ENCODE measurements around the gene DES. TPM values are rescaled to one million over a fixed set of nuclear protein-coding genes. Genes with fewer than 3 reads are reported as not detected.

Gene DES
- total RNA-seq, 1 donor from 2014 or later: 19.8 TPM

GRCh38 chr2:219381448-219381847 is 36.7 kb upstream of the DES start:
- no peaks in the 10 kb centered on the region for H3K27me3 Mint-ChIP-seq (ENCODE audit: low read depth)
- H3K4me3 Mint-ChIP-seq (ENCODE audit: unreplicated experiment): no peak overlapping the region
- no peak for TF ChIP-seq CTCF (IDR thresholded peaks at IDR 0.05)
- H3K27ac Mint-ChIP-seq (ENCODE audit: unreplicated experiment): no peak overlapping the region
- H3K36me3 Mint-ChIP-seq (ENCODE audit: low read depth): peaks cover 20% of the 10 kb centered on the region
- H3K4me1 Mint-ChIP-seq (ENCODE audit: low read depth): no peaks in the 10 kb centered on the region
- H3K9me3 Mint-ChIP-seq (ENCODE audit: low read depth): no peaks in the 10 kb centered on the region
- DNase-seq (ENCODE audit: low spot score): no peak

- H3K4me3 Mint-ChIP-seq (ENCODE audit: unreplicated experiment): no peak overlapping the region
- no peaks in the 10 kb centered on the region for H3K27me3 Mint-ChIP-seq (ENCODE audit: low read depth)
- no peak for TF ChIP-seq CTCF (IDR thresholded peaks at IDR 0.05)
- no peak overlapping the region for H3K27ac Mint-ChIP-seq (ENCODE audit: unreplicated experiment)
- DNase-seq (ENCODE audit: low spot score): no peak
- H3K36me3 Mint-ChIP-seq (ENCODE audit: low read depth): peaks cover 18% of the 10 kb centered on the region
- no peaks in the 10 kb centered on the region for H3K9me3 Mint-ChIP-seq (ENCODE audit: low read depth)
- H3K4me1 Mint-ChIP-seq (ENCODE audit: low read depth): peaks cover 14% of the 10 kb centered on the region
These were observed 34.0 kb upstream of the DES start for GRCh38 chr2:219384083-219384713.

DNA sequence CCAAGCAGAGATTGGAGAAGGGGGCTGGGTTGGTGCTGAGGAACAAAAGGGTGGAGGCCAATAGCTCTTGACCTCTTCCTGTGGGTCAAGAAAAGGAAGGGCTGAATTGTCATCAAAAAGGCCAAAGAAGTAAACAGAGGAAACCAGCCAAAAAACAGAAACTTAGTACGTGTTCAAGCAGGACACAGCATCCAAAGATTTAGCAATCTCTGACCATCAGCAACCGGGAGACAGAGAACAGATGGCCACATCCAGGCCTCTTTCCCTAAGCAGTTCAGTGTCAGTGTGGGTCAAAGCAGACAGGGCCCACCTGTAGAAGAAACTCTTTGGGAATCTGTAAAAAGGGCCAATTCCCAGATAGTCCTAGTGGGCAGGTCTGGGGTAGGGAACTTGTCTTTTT is 33.3 kb upstream of the DES start:
- no peak overlapping the region for H3K4me3 Mint-ChIP-seq (ENCODE audit: unreplicated experiment)
- no peaks in the 10 kb centered on the region for H3K27me3 Mint-ChIP-seq (ENCODE audit: low read depth)
- H3K36me3 Mint-ChIP-seq (ENCODE audit: low read depth): peaks cover 18% of the 10 kb centered on the region
- no peak for TF ChIP-seq CTCF (IDR thresholded peaks at IDR 0.05)
- no peak overlapping the region for H3K27ac Mint-ChIP-seq (ENCODE audit: unreplicated experiment)
- H3K9me3 Mint-ChIP-seq (ENCODE audit: low read depth): no peaks in the 10 kb centered on the region
- DNase-seq (ENCODE audit: low spot score): no peak
- H3K4me1 Mint-ChIP-seq (ENCODE audit: low read depth): peaks cover 14% of the 10 kb centered on the region

GRCh38 chr2:219385958-219386520 is 32.1 kb upstream of the DES start:
- no peak for TF ChIP-seq CTCF (IDR thresholded peaks at IDR 0.05)
- Mint-ChIP-seq H3K27me3 (ENCODE audit: low read depth) (no peaks in the 10 kb centered on the region), H3K9me3 (ENCODE audit: low read depth) (no peaks in the 10 kb centered on the region), H3K36me3 (ENCODE audit: low read depth) (peaks cover 14% of the 10 kb centered on the region), H3K27ac (ENCODE audit: unreplicated experiment) (no peak overlapping the region), H3K4me3 (ENCODE audit: unreplicated experiment) (peak overlapping the region; percentile 22), H3K4me1 (ENCODE audit: low read depth) (peaks cover 14% of the 10 kb centered on the region)
- peak; percentile 74 for DNase-seq (ENCODE audit: low spot score)

- no peak for TF ChIP-seq CTCF (IDR thresholded peaks at IDR 0.05)
- H3K4me1 Mint-ChIP-seq (ENCODE audit: low read depth): peaks cover 14% of the 10 kb centered on the region
- no peaks in the 10 kb centered on the region for H3K27me3 Mint-ChIP-seq (ENCODE audit: low read depth)
- no peaks in the 10 kb centered on the region for H3K9me3 Mint-ChIP-seq (ENCODE audit: low read depth)
- peaks cover 14% of the 10 kb centered on the region for H3K36me3 Mint-ChIP-seq (ENCODE audit: low read depth)
- H3K4me3 Mint-ChIP-seq (ENCODE audit: unreplicated experiment): peak overlapping the region; percentile 91
- H3K27ac Mint-ChIP-seq (ENCODE audit: unreplicated experiment): peak overlapping the region; percentile 97
- DNase-seq (ENCODE audit: low spot score): no peak
These were observed 31.5 kb upstream of the DES start for GRCh38 chr2:219386532-219387280.
